ENCODE data around the gene SPON1.

SPON1 gene

DNA sequence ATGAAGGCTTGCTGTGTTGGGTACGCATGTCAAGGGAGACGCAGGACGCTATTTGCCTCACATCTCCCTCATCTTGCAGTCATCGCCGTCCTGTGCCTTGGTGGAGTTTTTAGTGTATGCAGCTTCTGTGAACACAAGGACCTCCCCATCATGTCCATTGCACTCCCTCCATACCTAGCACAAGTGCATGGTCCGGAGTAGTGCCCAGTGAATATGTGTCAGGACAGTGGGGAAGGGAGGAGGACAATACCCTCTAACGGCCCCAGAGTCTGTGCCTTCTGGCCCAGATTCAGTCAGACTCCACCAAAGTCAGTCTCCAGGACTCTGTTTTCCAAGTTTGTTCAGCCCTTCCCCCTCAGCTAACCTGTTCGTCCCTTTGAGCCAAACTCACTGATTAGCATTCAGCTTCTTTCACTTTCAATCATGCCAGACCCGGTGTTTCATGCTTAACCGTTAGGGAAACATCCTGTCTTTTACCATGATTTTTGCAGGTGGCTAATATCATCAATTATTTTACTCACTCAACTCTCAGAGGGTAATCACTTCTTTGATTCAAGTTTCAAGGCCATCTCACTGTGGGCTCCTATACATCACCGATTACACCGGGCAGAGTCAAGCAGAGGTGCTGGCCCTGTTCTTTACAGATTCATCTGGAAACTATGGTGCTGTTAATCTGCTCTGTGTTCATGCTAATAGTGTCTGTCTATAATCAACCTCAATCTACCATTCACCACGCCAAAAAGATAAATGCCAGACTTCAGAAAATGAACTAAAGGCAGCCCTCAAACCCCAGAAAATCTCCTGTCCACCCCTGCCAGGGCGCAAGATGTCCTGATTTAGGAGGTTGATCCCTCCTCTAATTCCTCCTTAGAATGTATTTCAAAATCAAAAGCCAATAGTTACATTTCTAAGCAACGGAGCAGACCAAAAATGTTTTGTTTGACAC is 240.0 kb downstream of the SPON1 start:
- Histone ChIP-seq H3K36me3 (ENCODE audit: insufficient read depth, low read length) (no peaks in the 10 kb centered on the region), H3K27me3 (ENCODE audit: insufficient read depth, low read length, poor library complexity, severe bottlenecking) (no peaks in the 10 kb centered on the region), H3F3A (ENCODE audit: low read depth) (no peaks in the 10 kb centered on the region), H3K9ac (ENCODE audit: low read depth, low read length, poor library complexity, severe bottlenecking) (no peak overlapping the region), H3K4me3 (ENCODE audit: low read length, poor library complexity, severe bottlenecking) (no peak overlapping the region), H3K9me3 (ENCODE audit: insufficient read depth, low read depth, low read length) (no peaks in the 10 kb centered on the region), H3K4me1 (ENCODE audit: insufficient read depth, low read length, poor library complexity, severe bottlenecking) (no peaks in the 10 kb centered on the region), H4K20me1 (ENCODE audit: insufficient read depth, low read length, poor library complexity, severe bottlenecking) (no peaks in the 10 kb centered on the region), H3K4me2 (ENCODE audit: low read depth, low read length, poor library complexity, severe bottlenecking) (no peak overlapping the region), H3K79me2 (ENCODE audit: insufficient read depth, low read length) (no peaks in the 10 kb centered on the region), H3K9me2 (replicated peaks; ENCODE audit: low read depth, low read length) (no peaks in the 10 kb centered on the region), H2AFZ (ENCODE audit: low read length) (no peak overlapping the region)
- no peak for TF ChIP-seq EZH2phosphoT487 (IDR thresholded peaks at IDR 0.05; ENCODE audit: borderline replicate concordance)
- TF ChIP-seq CTCF (conservative IDR thresholded peaks at IDR 0.05; ENCODE audit: low read length): no peak

GRCh38 chr11:14203321-14203720 is 240.8 kb downstream of the SPON1 start:
- H3K79me2 ChIP-seq (ENCODE audit: insufficient read depth, low read length): no peaks in the 10 kb centered on the region
- no peak overlapping the region for H2AFZ ChIP-seq (ENCODE audit: low read length)
- no peaks in the 10 kb centered on the region for H3K36me3 ChIP-seq (ENCODE audit: insufficient read depth, low read length)
- no peaks in the 10 kb centered on the region for H3K9me2 ChIP-seq (replicated peaks; ENCODE audit: low read depth, low read length)
- TF ChIP-seq CTCF (conservative IDR thresholded peaks at IDR 0.05; ENCODE audit: low read length): no peak
- TF ChIP-seq EZH2phosphoT487 (IDR thresholded peaks at IDR 0.05; ENCODE audit: borderline replicate concordance): no peak
- H4K20me1 ChIP-seq (ENCODE audit: insufficient read depth, low read length, poor library complexity, severe bottlenecking): no peaks in the 10 kb centered on the region
- H3K4me2 ChIP-seq (ENCODE audit: low read depth, low read length, poor library complexity, severe bottlenecking): no peak overlapping the region
- H3K4me3 ChIP-seq (ENCODE audit: low read length, poor library complexity, severe bottlenecking): no peak overlapping the region
- no peak overlapping the region for H3K9ac ChIP-seq (ENCODE audit: low read depth, low read length, poor library complexity, severe bottlenecking)
- H3K27me3 ChIP-seq (ENCODE audit: insufficient read depth, low read length, poor library complexity, severe bottlenecking): no peaks in the 10 kb centered on the region
- no peaks in the 10 kb centered on the region for H3K9me3 ChIP-seq (ENCODE audit: insufficient read depth, low read depth, low read length)
- no peaks in the 10 kb centered on the region for H3F3A ChIP-seq (ENCODE audit: low read depth)
- H3K4me1 ChIP-seq (ENCODE audit: insufficient read depth, low read length, poor library complexity, severe bottlenecking): no peaks in the 10 kb centered on the region

GRCh38 chr11:14212986-14213385 is 250.5 kb downstream of the SPON1 start:
- Histone ChIP-seq H3K27me3 (ENCODE audit: insufficient read depth, low read length, poor library complexity, severe bottlenecking) (no peaks in the 10 kb centered on the region), H2AFZ (ENCODE audit: low read length) (no peak overlapping the region), H3F3A (ENCODE audit: low read depth) (no peaks in the 10 kb centered on the region), H3K9me3 (ENCODE audit: insufficient read depth, low read depth, low read length) (no peaks in the 10 kb centered on the region), H3K4me3 (ENCODE audit: low read length, poor library complexity, severe bottlenecking) (no peak overlapping the region), H3K4me2 (ENCODE audit: low read depth, low read length, poor library complexity, severe bottlenecking) (no peak overlapping the region), H3K36me3 (ENCODE audit: insufficient read depth, low read length) (no peaks in the 10 kb centered on the region), H3K9me2 (replicated peaks; ENCODE audit: low read depth, low read length) (no peaks in the 10 kb centered on the region), H3K4me1 (ENCODE audit: insufficient read depth, low read length, poor library complexity, severe bottlenecking) (no peaks in the 10 kb centered on the region), H4K20me1 (ENCODE audit: insufficient read depth, low read length, poor library complexity, severe bottlenecking) (no peaks in the 10 kb centered on the region), H3K79me2 (ENCODE audit: insufficient read depth, low read length) (no peaks in the 10 kb centered on the region), H3K9ac (ENCODE audit: low read depth, low read length, poor library complexity, severe bottlenecking) (no peak overlapping the region)
- no peak for TF ChIP-seq EZH2phosphoT487 (IDR thresholded peaks at IDR 0.05; ENCODE audit: borderline replicate concordance)
- TF ChIP-seq CTCF (conservative IDR thresholded peaks at IDR 0.05; ENCODE audit: low read length): no peak

All from Loucy (cell line).